ENCODE data around the gene ZNF205. TPM values are rescaled to one million over a fixed set of nuclear protein-coding genes. Genes with fewer than 3 reads are reported as not detected.

The ZNF205 gene
- total and polyA plus RNA-seq, 2 of the 13 experiments (the other 11 are each of a cell fraction or from before 2014, with no cell fraction given): 5.8 to 10.2 TPM

- TF ChIP-seq KDM4B (CRISPR knock-in tag; IDR thresholded peaks at IDR 0.05) (0 out of 2 replicates have a peak, but pooled peaks have one; percentile 15), KDM6A (CRISPR knock-in tag; IDR thresholded peaks at IDR 0.05; ENCODE audit: low read depth) (no peak), HDAC2 (CRISPR knock-in tag; IDR thresholded peaks at IDR 0.05) (peak; percentile 56), ZNF546 (CRISPR knock-in tag; conservative IDR thresholded peaks at IDR 0.05) (no peak), ZNF317 (CRISPR knock-in tag; IDR thresholded peaks at IDR 0.05) (no peak), ZNF10 (CRISPR knock-in tag; IDR thresholded peaks at IDR 0.05; ENCODE audit: borderline replicate concordance, low read depth) (no peak), ZBTB44 (CRISPR knock-in tag; IDR thresholded peaks at IDR 0.05) (no peak), SIN3B (IDR thresholded peaks at IDR 0.05; ENCODE audit: low read length) (no peak; the same call in 1 of the 2 replicates), ZNF18 (CRISPR knock-in tag; IDR thresholded peaks at IDR 0.05; ENCODE audit: insufficient replicate concordance) (no peak), ZNF777 (CRISPR knock-in tag; IDR thresholded peaks at IDR 0.05) (no peak), ZNF343 (CRISPR knock-in tag; IDR thresholded peaks at IDR 0.05) (no peak), RXRB (CRISPR knock-in tag; IDR thresholded peaks at IDR 0.05; ENCODE audit: borderline replicate concordance) (no peak), MXD1 (CRISPR knock-in tag; IDR thresholded peaks at IDR 0.05) (peak; percentile 26; the same call in 1 of the 2 replicates), RBM22 (optimal IDR thresholded peaks at IDR 0.05; ENCODE audit: low read length) (no peak), ZBTB39 (CRISPR knock-in tag; IDR thresholded peaks at IDR 0.05) (no peak), ZFP82 (CRISPR knock-in tag; IDR thresholded peaks at IDR 0.05; ENCODE audit: borderline replicate concordance) (no peak), IKZF1 (IDR thresholded peaks at IDR 0.05) (no peak), ATF3 (CRISPR knock-in tag; IDR thresholded peaks at IDR 0.05) (no peak), ATF7-NPFF (CRISPR knock-in tag; IDR thresholded peaks at IDR 0.05; ENCODE audit: low read depth) (0 out of 2 replicates have a peak, but pooled peaks have one; percentile 21), TFDP1 (CRISPR knock-in tag; IDR thresholded peaks at IDR 0.05; ENCODE audit: borderline replicate concordance) (no peak), RFX5 (IDR thresholded peaks at IDR 0.05; ENCODE audit: low read depth, low read length) (no peak)
Observed at GRCh38 chr16:3134338-3135125, 22.1 kb downstream of the ZNF205 start, which contains the start of gene ZNF213 (continued).

All from HepG2 (cell line).